Body of pancreas (tissue), 4 donors: Measurements from ENCODE around the gene ADARB1.

ENCODE experiments used
- CTCF ChIP-seq, 7 experiments: fragments of 450-650 bp in 4 of 7; fragments of 200-600 bp in 3 of 7; sonication (generic) in 3 of 7; IDR thresholded peaks; one replicate each; pipeline ENCODE4 v1.5.1; 2016 to 2019; ENCODE audit warnings: antibody characterized with exemption in 7 of 7
- POLR2A ChIP-seq, 3 donors: fragments of 450-650 bp; IDR thresholded peaks; one replicate each; pipeline ENCODE4 v1.6.1; 2016; ENCODE audit warnings: antibody characterized with exemption in 3 of 3, mild to moderate bottlenecking in 2 of 3

DNA sequence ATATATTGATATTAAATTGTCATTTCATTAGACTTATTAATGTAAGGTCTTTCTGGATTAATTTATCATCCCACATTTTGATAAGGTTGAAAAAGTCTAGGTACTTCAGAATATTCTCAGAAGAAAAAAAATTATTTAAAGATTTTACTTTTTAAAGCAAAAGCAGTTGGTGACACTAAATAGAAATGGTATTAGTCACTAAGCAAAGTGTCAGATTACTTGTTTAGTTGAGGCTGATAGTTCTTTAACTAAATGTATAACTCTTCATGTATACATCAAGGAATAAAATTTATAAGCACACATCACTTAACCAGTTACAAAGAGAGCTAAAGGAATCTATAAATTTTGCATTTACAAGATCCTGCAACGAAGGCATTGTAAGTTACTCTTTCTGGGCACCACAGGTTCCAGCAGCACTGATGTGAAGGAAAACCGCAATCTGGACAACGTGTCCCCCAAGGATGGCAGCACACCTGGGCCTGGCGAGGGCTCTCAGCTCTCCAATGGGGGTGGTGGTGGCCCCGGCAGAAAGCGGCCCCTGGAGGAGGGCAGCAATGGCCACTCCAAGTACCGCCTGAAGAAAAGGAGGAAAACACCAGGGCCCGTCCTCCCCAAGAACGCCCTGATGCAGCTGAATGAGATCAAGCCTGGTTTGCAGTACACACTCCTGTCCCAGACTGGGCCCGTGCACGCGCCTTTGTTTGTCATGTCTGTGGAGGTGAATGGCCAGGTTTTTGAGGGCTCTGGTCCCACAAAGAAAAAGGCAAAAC lies 101.1 kb downstream of the ADARB1 start:
- TF ChIP-seq CTCF (IDR thresholded peaks at IDR 0.05) (no peak), POLR2A (IDR thresholded peaks at IDR 0.05) (no peak)
